H9 (cell line): Measurements from ENCODE around the gene PPP1R18. TPM values are rescaled to one million over a fixed set of nuclear protein-coding genes. Genes with fewer than 3 reads are reported as not detected.

ENCODE experiments used
- DNase-seq: peaks from one replicate; pipeline ENCODE4 v3.0.0-alpha.2; 2017
- H2AFZ ChIP-seq: one replicate; pipeline ENCODE4 v1.6.1; 2013; ENCODE audit warnings: mild to moderate bottlenecking, low read length, control low read depth, moderate library complexity
- H2AK5ac ChIP-seq: 2 replicates; pipeline ENCODE4 v1.6.1; 2013; ENCODE audit warnings: low read length, control low read depth, mixed read lengths; ENCODE audit not compliant: insufficient read length
- H2BK120ac ChIP-seq: one replicate; pipeline ENCODE4 v1.6.1; 2013; ENCODE audit warnings: low read depth, mild to moderate bottlenecking, low read length, control low read depth, inconsistent platforms; ENCODE audit not compliant: poor library complexity, severe bottlenecking
- H2BK12ac ChIP-seq: 2 replicates; pipeline ENCODE4 v1.6.1; 2013; ENCODE audit warnings: low read length, control low read depth, mixed read lengths, low read depth; ENCODE audit not compliant: insufficient read length
- H2BK15ac ChIP-seq: 2 replicates; pipeline ENCODE4 v1.6.1; 2013; ENCODE audit warnings: low read depth, low read length, control low read depth
- H2BK20ac ChIP-seq: one replicate; pipeline ENCODE4 v1.6.1; 2013; ENCODE audit warnings: low read depth, mild to moderate bottlenecking, low read length, control low read depth, inconsistent platforms; ENCODE audit not compliant: poor library complexity, severe bottlenecking
- H2BK5ac ChIP-seq: 2 replicates; pipeline ENCODE4 v1.6.1; 2013; ENCODE audit warnings: low read length, control low read depth, mixed read lengths; ENCODE audit not compliant: insufficient read length
- H3K14ac ChIP-seq: 2 replicates; pipeline ENCODE4 v1.6.1; 2013; ENCODE audit warnings: low read length, control low read depth; ENCODE audit not compliant: insufficient read depth
- H3K18ac ChIP-seq: 2 replicates; pipeline ENCODE4 v1.6.1; 2013; ENCODE audit warnings: low read depth, mild to moderate bottlenecking, mixed read lengths, low read length, control low read depth; ENCODE audit not compliant: insufficient read length
- H3K23ac ChIP-seq: 2 replicates; pipeline ENCODE4 v1.6.1; 2013; ENCODE audit warnings: low read length, control low read depth, mixed read lengths, low read depth; ENCODE audit not compliant: insufficient read length
- H3K23me2 ChIP-seq: 2 replicates; pipeline ENCODE4 v1.6.1; 2013; ENCODE audit warnings: low read depth, mild to moderate bottlenecking, mixed read lengths, low read length, control low read depth; ENCODE audit not compliant: insufficient read length, poor library complexity, severe bottlenecking
- H3K27ac ChIP-seq: 2 replicates; pipeline ENCODE4 v1.5.1; 2013; ENCODE audit warnings: low read length, control low read depth, mixed read lengths, low read depth; ENCODE audit not compliant: insufficient read length
- H3K27me3 ChIP-seq: 2 replicates; pipeline ENCODE4 v1.6.1; 2013; ENCODE audit warnings: low read length, control low read depth, inconsistent platforms; ENCODE audit not compliant: insufficient read depth
- H3K4ac ChIP-seq: 2 replicates; pipeline ENCODE4 v1.6.1; 2013; ENCODE audit warnings: low read depth, mild to moderate bottlenecking, control low read depth, inconsistent platforms, low read length, moderate library complexity
- H3K4me1 ChIP-seq: 2 replicates; pipeline ENCODE4 v1.6.1; 2013; ENCODE audit warnings: low read length, control low read depth, inconsistent platforms; ENCODE audit not compliant: insufficient read depth
- H3K4me2 ChIP-seq: 2 replicates; pipeline ENCODE4 v1.6.1; 2013; ENCODE audit warnings: low read length, control low read depth, mixed read lengths; ENCODE audit not compliant: insufficient read length, insufficient read depth
- H3K56ac ChIP-seq: 2 replicates; pipeline ENCODE4 v1.6.1; 2013; ENCODE audit warnings: low read depth, mild to moderate bottlenecking, mixed read lengths, low read length, control low read depth; ENCODE audit not compliant: insufficient read length
- H3K79me1 ChIP-seq: 2 replicates; pipeline ENCODE4 v1.6.1; 2013; ENCODE audit warnings: low read depth, mild to moderate bottlenecking, moderate library complexity, low read length, control low read depth, inconsistent platforms; ENCODE audit not compliant: insufficient read depth, poor library complexity, severe bottlenecking
- H3K79me2 ChIP-seq: 2 replicates; pipeline ENCODE4 v1.6.1; 2013; ENCODE audit warnings: low read length, control low read depth, inconsistent platforms; ENCODE audit not compliant: insufficient read depth
- H3K9ac ChIP-seq: 2 replicates; pipeline ENCODE4 v1.6.1; 2013; ENCODE audit warnings: low read length, control low read depth, mixed read lengths; ENCODE audit not compliant: insufficient read length; ENCODE audit errors: extremely low read depth
- H3K9me3 ChIP-seq: one replicate; pipeline ENCODE4 v1.6.1; 2013; ENCODE audit warnings: low read depth, low read length, inconsistent platforms; ENCODE audit not compliant: control insufficient read depth
- H3T11ph ChIP-seq: one replicate; pipeline ENCODE4 v1.6.1; 2013; ENCODE audit warnings: mild to moderate bottlenecking, low read length, control low read depth, inconsistent platforms
- H4K20me1 ChIP-seq: one replicate; pipeline ENCODE4 v1.6.1; 2013; ENCODE audit not compliant: control insufficient read depth, insufficient read length, insufficient read depth
- H4K5ac ChIP-seq: 2 replicates; pipeline ENCODE4 v1.6.1; 2013; ENCODE audit warnings: low read depth, mild to moderate bottlenecking, mixed read lengths, low read length, control low read depth; ENCODE audit not compliant: insufficient read length
- H4K8ac ChIP-seq: replicated peaks from 2 replicates; pipeline ENCODE4 v1.6.1; 2013; ENCODE audit warnings: low read length, control low read depth, mixed read lengths, low read depth; ENCODE audit not compliant: insufficient read length
- H4K91ac ChIP-seq: 2 replicates; pipeline ENCODE4 v1.6.1; 2013; ENCODE audit warnings: low read depth, mild to moderate bottlenecking, moderate library complexity, mixed read lengths, low read length, control low read depth; ENCODE audit not compliant: insufficient read length
- H3K27ac Mint-ChIP-seq, 3 experiments: 2 replicates in 2 of 3; 3 replicates in 1 of 3; pipeline ENCODE4 v1.8.0; 2020 to 2021; ENCODE audit warnings: mixed read lengths in 3 of 3, mild to moderate bottlenecking in 1 of 3, moderate library complexity in 1 of 3
- H3K27me3 Mint-ChIP-seq: 2 replicates; pipeline ENCODE4 v1.8.0; 2021; ENCODE audit warnings: low read depth, mild to moderate bottlenecking, moderate library complexity, mixed read lengths
- H3K36me3 Mint-ChIP-seq, 3 experiments: 2 replicates in 2 of 3; 3 replicates in 1 of 3; pipeline ENCODE4 v1.8.0; 2020 to 2021; ENCODE audit warnings: low read depth in 3 of 3, mixed read lengths in 3 of 3; ENCODE audit not compliant: insufficient read depth in 1 of 3
- H3K4me1 Mint-ChIP-seq, 2 experiments: 2 replicates each; pipeline ENCODE4 v1.8.0; 2020; ENCODE audit warnings: mixed read lengths in 2 of 2
- H3K4me3 Mint-ChIP-seq, 2 experiments: 2 replicates in 1 of 2; 3 replicates in 1 of 2; pipeline ENCODE4 v1.8.0; 2020 to 2021; ENCODE audit warnings: mild to moderate bottlenecking in 2 of 2, mixed read lengths in 2 of 2, moderate library complexity in 1 of 2
- H3K9me3 Mint-ChIP-seq, 2 experiments: 2 replicates in 1 of 2; 3 replicates in 1 of 2; pipeline ENCODE4 v1.8.0; 2020; ENCODE audit warnings: mild to moderate bottlenecking in 2 of 2, mixed read lengths in 2 of 2, moderate library complexity in 1 of 2
- WGBS: extraction: QIAGEN DNeasy Blood & Tissue Kit; methylation state at CpG from one replicate; pipeline ENCODE4 v1.1.7; 2013; ENCODE audit warnings: missing lambda C conversion rate, low lambda C conversion rate, mixed read lengths; ENCODE audit not compliant: insufficient read length; ENCODE audit errors: extremely low coverage; 5-methylcytosine and 5-hydroxymethylcytosine counted together
- total RNA-seq: library from RNA; stranded (reverse); gene quantifications from 2 replicates; pipeline ENCODE4 v1.2.1, GENCODE V29; 2021
- TF ChIP-seq, protein P1 (sequence below): fragments of 200-600 bp; sonication (generic); conservative IDR thresholded peaks from 3 replicates; pipeline ENCODE4 v1.8.0; 2021; ENCODE audit warnings: antibody characterized with exemption, mild to moderate bottlenecking

Gene PPP1R18
- total RNA-seq, 1 experiment from 2014 or later, result 28.0 TPM

GRCh38 chr6:30656513-30656912 is 29.9 kb downstream of the PPP1R18 start:
- no peaks in the 10 kb centered on the region for H3K4me1 ChIP-seq
- H3K27ac ChIP-seq, result no peak overlapping the region
- Mint-ChIP-seq H3K9me3 (no peaks in the 10 kb centered on the region), H3K27ac (no peak overlapping the region), H3K4me3 (no peak overlapping the region), H3K4me1 (no peaks in the 10 kb centered on the region), H3K36me3 (peaks cover 28 to 88% (median 70%) of the 10 kb centered on the region in 3 experiments; a peak in 6 of 7 replicates), H3K27me3 (no peaks in the 10 kb centered on the region)
- TF ChIP-seq, protein P1, sequence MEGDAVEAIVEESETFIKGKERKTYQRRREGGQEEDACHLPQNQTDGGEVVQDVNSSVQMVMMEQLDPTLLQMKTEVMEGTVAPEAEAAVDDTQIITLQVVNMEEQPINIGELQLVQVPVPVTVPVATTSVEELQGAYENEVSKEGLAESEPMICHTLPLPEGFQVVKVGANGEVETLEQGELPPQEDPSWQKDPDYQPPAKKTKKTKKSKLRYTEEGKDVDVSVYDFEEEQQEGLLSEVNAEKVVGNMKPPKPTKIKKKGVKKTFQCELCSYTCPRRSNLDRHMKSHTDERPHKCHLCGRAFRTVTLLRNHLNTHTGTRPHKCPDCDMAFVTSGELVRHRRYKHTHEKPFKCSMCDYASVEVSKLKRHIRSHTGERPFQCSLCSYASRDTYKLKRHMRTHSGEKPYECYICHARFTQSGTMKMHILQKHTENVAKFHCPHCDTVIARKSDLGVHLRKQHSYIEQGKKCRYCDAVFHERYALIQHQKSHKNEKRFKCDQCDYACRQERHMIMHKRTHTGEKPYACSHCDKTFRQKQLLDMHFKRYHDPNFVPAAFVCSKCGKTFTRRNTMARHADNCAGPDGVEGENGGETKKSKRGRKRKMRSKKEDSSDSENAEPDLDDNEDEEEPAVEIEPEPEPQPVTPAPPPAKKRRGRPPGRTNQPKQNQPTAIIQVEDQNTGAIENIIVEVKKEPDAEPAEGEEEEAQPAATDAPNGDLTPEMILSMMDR, result no peak
- H3T11ph ChIP-seq, result no peak overlapping the region
- no peak for DNase-seq
- H3K56ac ChIP-seq, result no peak overlapping the region
- no peak overlapping the region for H2AFZ ChIP-seq
- H3K9me3 ChIP-seq, result no peaks in the 10 kb centered on the region
- no peak overlapping the region for H3K9ac ChIP-seq
- H3K4ac ChIP-seq, result no peak overlapping the region
- H2BK15ac ChIP-seq, result no peak overlapping the region
- no peak overlapping the region for H4K8ac ChIP-seq
- H3K4me2 ChIP-seq, result no peak overlapping the region
- H2BK120ac ChIP-seq, result no peak overlapping the region
- no peak overlapping the region for H4K5ac ChIP-seq
- no peak overlapping the region for H2BK20ac ChIP-seq
- H4K20me1 ChIP-seq, result no peaks in the 10 kb centered on the region
- no peaks in the 10 kb centered on the region for H3K27me3 ChIP-seq
- no peak overlapping the region for H3K18ac ChIP-seq
- H3K23me2 ChIP-seq, result no peaks in the 10 kb centered on the region
- WGBS, result no CpG with 5 or more reads among the region's 7 CpGs
- no peak overlapping the region for H2BK5ac ChIP-seq
- H3K79me2 ChIP-seq, result no peaks in the 10 kb centered on the region
- H3K79me1 ChIP-seq, result no peaks in the 10 kb centered on the region
- H2BK12ac ChIP-seq, result no peak overlapping the region
- no peak overlapping the region for H4K91ac ChIP-seq
- no peak overlapping the region for H3K23ac ChIP-seq
- no peak overlapping the region for H3K14ac ChIP-seq
- H2AK5ac ChIP-seq, result no peak overlapping the region
